Activated CD4-positive, alpha-beta memory T cell treated with anti-CD3 and anti-CD28 coated beads, Interleukin-2, amount 10 ng/mL, durations not matched to agents 7 days and 5 days (primary cell): Measurements from ENCODE around the gene PCIF1. TPM values are rescaled to one million over a fixed set of nuclear protein-coding genes. Genes with fewer than 3 reads are reported as not detected.

ENCODE experiments used
- CTCF ChIA-PET: fragments of 350-600 bp; sonication (Branson Sonifier 250); formaldehyde crosslinking; loops from one replicate; lab custom pipeline; 2021; ENCODE audit warnings: antibody characterized with exemption, inconsistent platforms; lab: Charles Lee
- POLR2A ChIA-PET: fragments of 350-600 bp; sonication (Branson Sonifier 250); formaldehyde crosslinking; loops from one replicate; lab custom pipeline; 2021; ENCODE audit warnings: antibody characterized with exemption; lab: Charles Lee
- DNase-seq: peaks from one replicate; pipeline ENCODE4 v3.0.0-alpha.2; 2020
- H3K27ac Mint-ChIP-seq: one replicate; pipeline ENCODE4 v1.8.0; 2021; ENCODE audit warnings: mild to moderate bottlenecking, mixed read lengths
- H3K27me3 Mint-ChIP-seq: one replicate; pipeline ENCODE4 v1.8.0; 2021; ENCODE audit warnings: mixed read lengths
- H3K36me3 Mint-ChIP-seq: one replicate; pipeline ENCODE4 v1.8.0; 2021; ENCODE audit warnings: low read depth, mixed read lengths
- H3K4me1 Mint-ChIP-seq: one replicate; pipeline ENCODE4 v1.8.0; 2021; ENCODE audit warnings: mixed read lengths
- H3K4me3 Mint-ChIP-seq: one replicate; pipeline ENCODE4 v1.8.0; 2021; ENCODE audit warnings: mild to moderate bottlenecking, mixed read lengths
- H3K9me3 Mint-ChIP-seq: one replicate; pipeline ENCODE4 v1.8.0; 2021; ENCODE audit warnings: mixed read lengths
- total RNA-seq, 2 experiments: library from RNA; stranded (reverse); gene quantifications; one replicate each; pipeline ENCODE4 v1.2.3, GENCODE V29; 2021

The PCIF1 gene
- total RNA-seq, 2 experiments from 2014 or later: 44.2 to 45.7 TPM

GRCh38 chr20:45968081-45968671 lies 33.7 kb downstream of the PCIF1 start:
- POLR2A ChIA-PET: interaction anchor here (1.0 to 7.4 kb wide), 5 partner anchors 8 to 111 kb away, joined by 3 to 138 read pairs (median 41); partner anchors contain the start of genes ACOT8, CTSA, NEURL2 and PCIF1
- DNase-seq: no peak
- no peak overlapping the region for H3K27ac Mint-ChIP-seq
- H3K4me3 Mint-ChIP-seq: no peak overlapping the region
- CTCF ChIA-PET: interaction anchor here (1.1 to 5.6 kb wide), 9 partner anchors 15 to 175 kb away, joined by 3 to 73 read pairs (median 13); partner anchors contain the start of genes PCIF1 and UBE2C
- H3K27me3 Mint-ChIP-seq: no peaks in the 10 kb centered on the region
- H3K4me1 Mint-ChIP-seq: peaks cover 45% of the 10 kb centered on the region
- H3K36me3 Mint-ChIP-seq: peaks cover 56% of the 10 kb centered on the region
- H3K9me3 Mint-ChIP-seq: no peaks in the 10 kb centered on the region

DNA sequence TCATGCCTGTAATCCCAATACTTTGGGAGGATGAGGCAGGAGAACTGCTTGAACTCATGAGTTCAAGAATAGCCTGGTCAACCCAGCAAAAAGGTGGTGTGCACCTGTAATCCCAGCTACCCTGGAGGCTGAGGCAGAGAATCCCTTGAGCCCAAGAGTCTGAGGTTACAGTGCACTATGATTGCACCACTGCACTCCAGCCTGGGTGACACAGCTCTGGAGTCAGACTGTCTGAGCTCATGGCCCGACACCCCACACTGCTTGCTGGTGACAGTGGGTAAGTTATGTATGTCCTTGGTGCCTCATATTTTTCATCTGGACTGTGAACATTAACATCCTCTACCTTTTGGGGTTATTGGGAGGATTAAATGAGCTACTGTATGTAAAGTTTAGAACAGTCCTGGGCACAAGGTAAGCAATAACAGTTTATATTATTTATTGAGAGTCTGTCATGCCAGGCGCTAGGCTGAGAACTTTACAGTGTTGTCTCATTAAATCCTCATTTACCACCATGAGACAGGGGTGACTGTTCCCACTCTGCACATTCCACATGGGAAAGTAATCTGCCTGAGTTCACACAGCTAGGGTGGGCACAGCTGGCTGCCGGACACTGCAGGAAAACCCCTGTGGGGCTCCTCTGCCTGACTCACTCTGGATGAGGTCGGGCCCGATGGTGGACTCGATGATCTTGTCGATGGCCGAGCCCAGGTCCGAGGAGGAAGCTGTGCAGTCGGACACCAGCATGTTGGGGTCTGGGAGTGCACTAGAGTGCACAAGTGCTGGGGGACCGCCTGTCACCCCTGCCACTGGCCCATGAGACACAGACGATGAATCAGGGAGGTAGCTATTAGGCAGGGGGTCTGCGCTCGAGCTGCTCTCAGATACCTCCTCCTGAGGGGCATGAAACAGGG lies 34.6 kb downstream of the PCIF1 start:
- H3K27ac Mint-ChIP-seq: no peak overlapping the region
- POLR2A ChIA-PET: interaction anchor here (1.0 to 7.4 kb wide), 11 partner anchors 9 to 170 kb away, joined by 3 to 138 read pairs (median 21); partner anchors contain the start of genes ACOT8, CTSA, NEURL2 and PCIF1
- no peaks in the 10 kb centered on the region for H3K9me3 Mint-ChIP-seq
- no peak for DNase-seq
- CTCF ChIA-PET: interaction anchor here (0.8 to 5.6 kb wide), 39 partner anchors 8 to 438 kb away, joined by 3 to 73 read pairs (median 7); partner anchors contain the start of genes CTSA, ELMO2, NEURL2 and PCIF1
- no peaks in the 10 kb centered on the region for H3K27me3 Mint-ChIP-seq
- peaks cover 49% of the 10 kb centered on the region for H3K36me3 Mint-ChIP-seq
- peaks cover 38% of the 10 kb centered on the region for H3K4me1 Mint-ChIP-seq
- H3K4me3 Mint-ChIP-seq: no peak overlapping the region

DNA sequence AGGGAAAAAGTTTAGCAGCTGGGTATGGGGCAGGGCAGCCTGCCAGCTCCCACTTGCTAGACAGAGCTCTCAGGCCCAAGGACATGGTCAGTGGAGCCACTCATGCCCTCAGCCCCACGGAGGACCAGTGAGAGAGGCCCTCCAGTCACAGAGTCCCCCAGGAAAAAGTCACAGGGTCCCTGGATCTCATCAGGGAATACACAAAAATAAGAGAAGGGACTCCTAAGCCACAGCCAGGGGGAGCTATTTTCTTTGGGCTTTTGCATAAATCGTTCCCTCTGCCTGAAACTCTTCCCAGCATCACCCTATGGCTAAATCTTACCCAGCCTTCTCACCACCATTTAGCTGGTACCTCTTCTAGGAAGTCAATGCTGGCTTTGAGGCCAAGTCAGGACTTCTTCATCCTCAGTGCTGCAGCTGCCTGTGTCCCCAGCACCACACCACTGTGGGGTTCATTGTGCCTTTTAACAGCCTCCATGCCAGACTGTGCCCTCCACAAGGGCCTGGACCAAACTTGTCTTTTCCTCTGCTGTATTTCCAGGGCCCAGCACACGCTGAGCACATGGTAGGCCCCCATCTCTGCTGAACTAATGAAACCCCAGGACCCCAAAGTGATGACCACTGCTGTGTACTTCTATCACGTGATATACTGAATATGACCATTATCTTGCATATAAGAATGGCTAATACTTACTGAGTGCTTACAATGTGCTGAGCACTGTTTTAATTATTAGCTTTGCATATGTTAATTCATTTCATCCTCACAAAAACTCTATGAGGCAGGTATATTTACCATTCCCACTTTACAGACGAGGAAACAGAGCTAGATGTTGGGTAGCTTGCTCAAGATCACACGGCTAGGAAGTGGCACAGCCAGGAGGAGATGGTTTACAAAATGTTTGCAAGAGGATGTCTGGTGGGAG lies 35.5 kb downstream of the PCIF1 start:
- Mint-ChIP-seq H3K4me3 (peak overlapping the region; percentile 78), H3K27ac (peak overlapping the region; percentile 99), H3K4me1 (peaks cover 35% of the 10 kb centered on the region), H3K36me3 (peaks cover 42% of the 10 kb centered on the region), H3K9me3 (no peaks in the 10 kb centered on the region), H3K27me3 (no peaks in the 10 kb centered on the region)
- ChIA-PET CTCF (interaction anchor here (0.6 to 5.6 kb wide), 51 partner anchors 9 to 1775 kb away, joined by 3 to 73 read pairs (median 5); partner anchors contain the start of genes CTSA, ELMO2, NEURL2 and PCIF1), POLR2A (interaction anchor here (0.8 to 7.4 kb wide), 21 partner anchors 10 to 436 kb away, joined by 3 to 138 read pairs (median 7); partner anchors contain the start of genes ACOT8, CTSA, ELMO2 and NEURL2)
- DNase-seq: no peak

GRCh38 chr20:45970646-45971424 lies 36.4 kb downstream of the PCIF1 start:
- Mint-ChIP-seq H3K27ac (peak overlapping the region; percentile 99), H3K27me3 (peaks cover 2% of the 10 kb centered on the region), H3K4me1 (peaks cover 29% of the 10 kb centered on the region), H3K9me3 (no peaks in the 10 kb centered on the region), H3K36me3 (peaks cover 36% of the 10 kb centered on the region), H3K4me3 (peak overlapping the region; percentile 78)
- ChIA-PET POLR2A (interaction anchor here (0.8 to 7.4 kb wide), 22 partner anchors 11 to 436 kb away, joined by 3 to 138 read pairs (median 7); partner anchors contain the start of genes ACOT8, CTSA, ELMO2 and NEURL2), CTCF (interaction anchor here (0.6 to 5.6 kb wide), 43 partner anchors 8 to 1775 kb away, joined by 3 to 73 read pairs (median 7); partner anchors contain the start of genes CTSA, ELMO2, NEURL2 and PCIF1)
- DNase-seq: no peak

DNA sequence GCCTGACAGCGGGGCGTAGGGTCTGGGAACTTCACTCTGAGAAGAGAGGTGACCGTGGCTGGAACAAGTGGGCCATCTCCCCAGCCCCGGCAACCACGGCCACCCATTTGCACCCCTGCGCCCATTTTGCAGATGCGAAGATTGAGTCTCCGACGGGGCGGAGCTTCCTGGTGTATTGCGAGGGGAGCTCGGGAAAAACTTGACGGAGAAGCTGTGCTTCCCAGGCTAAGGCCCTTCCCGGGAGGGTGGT lies 36.9 kb downstream of the PCIF1 start:
- peaks cover 28% of the 10 kb centered on the region for H3K4me1 Mint-ChIP-seq
- no peaks in the 10 kb centered on the region for H3K9me3 Mint-ChIP-seq
- peaks cover 7% of the 10 kb centered on the region for H3K27me3 Mint-ChIP-seq
- DNase-seq: no peak
- POLR2A ChIA-PET: interaction anchor here (0.5 to 7.4 kb wide), 23 partner anchors 11 to 435 kb away, joined by 3 to 138 read pairs (median 7); partner anchors contain the start of genes ACOT8, CTSA, ELMO2 and NEURL2
- CTCF ChIA-PET: interaction anchor here (0.6 to 5.6 kb wide), 21 partner anchors 11 to 1776 kb away, joined by 3 to 73 read pairs (median 10); partner anchors contain the start of genes CTSA, NEURL2, PCIF1 and ZSWIM1
- peak overlapping the region; percentile 78 for H3K4me3 Mint-ChIP-seq
- H3K27ac Mint-ChIP-seq: peak overlapping the region; percentile 99
- peaks cover 35% of the 10 kb centered on the region for H3K36me3 Mint-ChIP-seq

DNA sequence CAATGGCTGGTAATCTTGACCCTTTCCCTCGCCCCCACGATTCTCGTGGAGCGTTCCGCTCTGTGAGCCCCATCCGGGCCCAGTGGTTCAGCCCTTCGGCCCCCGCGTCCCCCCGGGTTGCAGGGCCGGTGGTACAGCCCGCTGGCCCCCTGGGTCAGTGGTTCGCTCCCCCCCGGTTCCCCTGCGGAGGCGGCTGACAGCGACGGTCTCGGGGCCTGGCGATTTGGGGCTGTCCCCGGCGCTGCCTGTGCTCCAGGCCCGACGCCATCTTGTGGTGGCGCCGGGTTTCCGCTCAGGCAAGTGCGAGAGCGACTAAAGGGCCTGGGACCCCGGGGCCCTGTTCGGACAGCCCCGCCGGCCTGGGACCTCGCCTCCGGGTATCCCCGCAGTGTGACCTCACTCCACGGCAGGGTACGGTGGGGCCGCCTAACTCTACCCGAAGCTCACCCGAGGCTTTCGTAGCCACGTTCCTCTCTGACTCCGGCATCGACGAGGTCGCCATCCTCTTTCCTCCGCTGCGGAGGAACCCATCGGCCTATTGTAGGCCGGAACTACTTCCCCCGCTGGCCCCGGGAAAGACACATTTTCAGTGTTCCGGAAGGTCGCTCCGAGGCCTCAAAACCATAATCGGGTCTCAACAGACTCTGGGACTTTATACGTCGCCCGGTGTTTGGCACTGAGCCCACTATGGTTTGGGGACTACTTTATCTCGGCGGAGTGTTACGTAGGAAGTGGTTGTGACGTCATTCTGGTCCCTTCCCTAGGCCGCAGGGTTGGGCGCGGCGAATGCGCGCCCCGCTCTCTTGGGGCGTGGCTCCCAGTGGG lies 37.4 kb downstream of the PCIF1 start, which contains the start of gene ZNF335:
ZNF335 (minus strand) TSS at position 529 of the 825 bp plus-strand sequence. CDS start 793 bp downstream, outside the sequence.
- ChIA-PET CTCF (interaction anchor here (0.6 to 5.6 kb wide), 20 partner anchors 11 to 172 kb away, joined by 3 to 73 read pairs (median 9); partner anchors contain the start of genes CTSA, NEURL2, PCIF1 and ZSWIM1), POLR2A (interaction anchor here (0.5 to 7.4 kb wide), 32 partner anchors 11 to 435 kb away, joined by 3 to 138 read pairs (median 5); partner anchors contain the start of genes ACOT8, CTSA, DNTTIP1 and ELMO2)
- Mint-ChIP-seq H3K4me1 (peaks cover 28% of the 10 kb centered on the region), H3K36me3 (peaks cover 33% of the 10 kb centered on the region), H3K27ac (peak within 1 kb of the TSS; percentile 99), H3K27me3 (peaks cover 8% of the 10 kb centered on the region), H3K9me3 (no peaks in the 10 kb centered on the region), H3K4me3 (peak within 1 kb of the TSS; percentile 78)
- DNase-seq: peak; percentile 94

DNA sequence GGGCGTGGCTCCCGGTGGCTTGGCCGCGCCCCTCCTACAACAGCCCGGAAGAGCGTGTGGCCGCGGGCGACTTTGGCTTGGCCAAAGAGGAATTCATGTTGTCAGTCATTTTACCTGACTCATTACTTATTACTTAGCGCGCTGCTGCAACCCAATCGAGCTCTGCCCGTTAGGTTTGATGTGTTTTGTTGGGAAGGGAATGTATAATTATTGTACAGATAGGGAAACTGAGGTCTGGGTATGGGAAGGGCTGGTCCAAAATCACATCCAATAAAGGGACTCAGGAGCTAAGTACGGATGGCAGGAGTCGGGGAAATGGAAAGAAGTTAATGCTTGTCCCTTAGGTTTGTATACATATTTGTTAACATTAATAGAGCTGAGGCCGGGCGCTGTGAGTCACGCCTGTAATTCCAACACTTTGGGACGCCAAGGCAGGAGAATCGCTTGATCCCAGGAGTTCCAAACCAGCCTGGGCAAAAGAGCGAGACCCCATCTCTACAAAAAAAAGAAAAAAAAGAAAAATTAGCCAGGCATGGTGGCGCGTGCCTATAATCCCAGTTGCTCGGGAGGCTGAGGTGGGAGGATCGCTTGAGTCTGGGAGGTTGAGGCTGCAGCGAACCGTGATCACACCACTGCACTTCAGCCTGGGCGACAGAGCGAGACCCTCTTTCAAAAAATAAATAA lies 38.2 kb downstream of the PCIF1 start:
- Mint-ChIP-seq H3K36me3 (peaks cover 25% of the 10 kb centered on the region), H3K9me3 (no peaks in the 10 kb centered on the region)
- POLR2A ChIA-PET: interaction anchor here (1.0 to 7.4 kb wide), 26 partner anchors 10 to 434 kb away, joined by 3 to 138 read pairs (median 5); partner anchors contain the start of genes ACOT8, CTSA, DNTTIP1 and ELMO2

DNA sequence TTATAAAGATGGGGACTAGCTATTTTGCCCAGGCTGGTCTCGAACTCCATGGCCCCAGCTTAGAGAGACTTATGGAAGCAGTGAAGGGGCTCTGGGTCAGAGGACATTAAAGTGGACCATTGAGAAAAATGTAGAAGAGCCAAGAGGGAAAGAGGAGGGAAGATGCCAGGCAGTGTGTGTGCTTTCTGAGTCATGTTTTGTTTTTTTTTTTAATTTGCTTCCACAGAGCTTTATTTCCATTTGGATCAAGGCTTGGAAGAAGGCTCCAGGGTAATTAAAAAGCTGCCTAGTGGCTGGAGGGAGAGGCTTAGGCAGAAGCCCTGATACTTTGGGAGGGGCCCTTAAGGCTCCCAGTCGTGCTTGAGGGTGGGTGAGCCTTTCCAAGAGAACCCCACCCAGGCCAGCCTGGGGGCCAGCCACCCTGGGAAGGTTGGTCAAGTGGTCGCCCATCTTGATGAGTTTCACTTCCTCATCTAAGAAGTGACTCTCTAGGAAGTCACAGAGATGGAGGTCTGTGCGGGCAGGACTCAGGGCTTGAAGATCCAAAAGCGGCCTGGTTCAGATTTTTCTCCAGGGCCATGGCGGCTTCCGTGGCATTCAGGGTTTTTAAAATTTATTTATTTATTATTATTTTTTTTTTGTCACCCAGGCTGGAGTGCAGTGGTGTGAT lies 40.5 kb downstream of the PCIF1 start:
- POLR2A ChIA-PET: interaction anchor here (0.8 to 7.4 kb wide), 2 partner anchors 40 to 162 kb away, joined by 3 to 138 read pairs; partner anchors contain the start of genes PCIF1 and UBE2C
- no peak overlapping the region for H3K4me3 Mint-ChIP-seq

More for the DNA sequence above, 38.2 kb downstream of the PCIF1 start:
- Mint-ChIP-seq H3K4me1 (peaks cover 28% of the 10 kb centered on the region), H3K4me3 (peak overlapping the region; percentile 78), H3K27ac (peak overlapping the region; percentile 99), H3K27me3 (peaks cover 11% of the 10 kb centered on the region)
- CTCF ChIA-PET: interaction anchor here (0.6 to 5.6 kb wide), 10 partner anchors 10 to 173 kb away, joined by 3 to 73 read pairs (median 6); partner anchors contain the start of gene PCIF1
- no peak for DNase-seq

GRCh38 chr20:45975686-45976085 lies 41.2 kb downstream of the PCIF1 start:
- ChIA-PET CTCF (interaction anchor here (2.0 kb wide), 1 partner anchor 12 kb away, joined by 11 read pairs; no protein-coding TSS in a partner anchor), POLR2A (no interaction called here)
- no peak overlapping the region for H3K4me3 Mint-ChIP-seq
- H3K36me3 Mint-ChIP-seq: peaks cover 7% of the 10 kb centered on the region
- no peak overlapping the region for H3K27ac Mint-ChIP-seq
- H3K9me3 Mint-ChIP-seq: no peaks in the 10 kb centered on the region
- H3K4me1 Mint-ChIP-seq: peaks cover 12% of the 10 kb centered on the region
- no peak for DNase-seq
- peaks cover 25% of the 10 kb centered on the region for H3K27me3 Mint-ChIP-seq

More for the DNA sequence above, 40.5 kb downstream of the PCIF1 start:
- Mint-ChIP-seq H3K4me1 (peaks cover 17% of the 10 kb centered on the region), H3K9me3 (no peaks in the 10 kb centered on the region), H3K36me3 (peaks cover 11% of the 10 kb centered on the region), H3K27me3 (peaks cover 25% of the 10 kb centered on the region), H3K27ac (no peak overlapping the region)
- CTCF ChIA-PET: interaction anchor here (0.7 to 1.9 kb wide), 2 partner anchors 39 to 64 kb away, joined by 3 to 7 read pairs; no protein-coding TSS in a partner anchor
- no peak for DNase-seq
